IPS-18a (cell line): ENCODE results near the gene PBX2.
A peak's percentile ranks its signal among the peaks of the same experiment; 100 is the strongest.

ENCODE experiments used
- H3K27ac ChIP-seq: one replicate; pipeline ENCODE4 v1.5.1; 2013; ENCODE audit warnings: low read length
- H3K27me3 ChIP-seq: one replicate; pipeline ENCODE4 v1.6.1; 2013; ENCODE audit warnings: mild to moderate bottlenecking, low read length; ENCODE audit not compliant: control insufficient read depth, insufficient read depth
- H3K36me3 ChIP-seq: one replicate; pipeline ENCODE4 v1.6.1; 2013; ENCODE audit warnings: low read depth, low read length; ENCODE audit not compliant: control insufficient read depth
- H3K4me1 ChIP-seq: one replicate; pipeline ENCODE4 v1.6.1; 2013; ENCODE audit warnings: low read depth, low read length; ENCODE audit not compliant: control insufficient read depth
- H3K4me3 ChIP-seq: one replicate; pipeline ENCODE4 v1.5.1; 2013; ENCODE audit warnings: low read length
- H3K9ac ChIP-seq: one replicate; pipeline ENCODE4 v1.6.1; 2013; ENCODE audit warnings: mild to moderate bottlenecking, low read length, moderate library complexity
- H3K9me3 ChIP-seq: one replicate; pipeline ENCODE4 v1.6.1; 2013; ENCODE audit warnings: low read depth, low read length; ENCODE audit not compliant: control insufficient read depth

Gene PBX2

GRCh38 chr6:32183483-32184083 is 6.4 kb downstream of the PBX2 start:
- peaks cover 32% of the 10 kb centered on the region for H3K36me3 ChIP-seq
- H3K9me3 ChIP-seq, result no peaks in the 10 kb centered on the region
- H3K27ac ChIP-seq, result no peak overlapping the region
- H3K27me3 ChIP-seq, result no peaks in the 10 kb centered on the region
- peaks cover 5% of the 10 kb centered on the region for H3K4me1 ChIP-seq
- no peak overlapping the region for H3K9ac ChIP-seq
- H3K4me3 ChIP-seq, result no peak overlapping the region

DNA sequence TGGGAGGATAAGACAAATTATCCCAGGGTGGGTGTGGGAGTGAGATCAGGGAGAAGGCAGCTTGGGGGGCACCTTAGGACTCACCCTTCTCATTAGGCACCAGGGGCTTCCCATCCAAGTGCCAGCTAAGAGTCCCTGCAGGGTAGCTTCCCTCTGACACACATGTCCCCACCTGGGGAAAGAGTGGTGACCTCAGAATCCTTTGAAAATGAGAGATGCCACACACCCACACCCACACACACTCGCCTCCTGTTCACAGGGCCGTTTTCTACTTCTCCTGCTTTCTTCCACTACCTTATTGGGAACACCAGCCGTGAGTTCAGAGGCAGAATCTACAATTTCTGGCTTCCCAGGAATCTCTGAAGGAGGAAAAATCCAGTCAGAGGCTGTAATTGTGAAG is 7.0 kb downstream of the PBX2 start:
- H3K36me3 ChIP-seq, result peaks cover 32% of the 10 kb centered on the region
- H3K4me3 ChIP-seq, result no peak overlapping the region
- H3K27ac ChIP-seq, result no peak overlapping the region
- peaks cover 3% of the 10 kb centered on the region for H3K4me1 ChIP-seq
- H3K27me3 ChIP-seq, result no peaks in the 10 kb centered on the region
- H3K9ac ChIP-seq, result no peak overlapping the region
- no peaks in the 10 kb centered on the region for H3K9me3 ChIP-seq

GRCh38 chr6:32182555-32182981 is 7.4 kb downstream of the PBX2 start:
- Histone ChIP-seq H3K9me3 (no peaks in the 10 kb centered on the region), H3K27me3 (no peaks in the 10 kb centered on the region), H3K36me3 (peaks cover 27% of the 10 kb centered on the region), H3K4me1 (peaks cover 3% of the 10 kb centered on the region), H3K4me3 (no peak overlapping the region), H3K9ac (no peak overlapping the region), H3K27ac (no peak overlapping the region)

- H3K4me1 ChIP-seq, result peaks cover 3% of the 10 kb centered on the region
- peaks cover 22% of the 10 kb centered on the region for H3K36me3 ChIP-seq
- H3K9me3 ChIP-seq, result no peaks in the 10 kb centered on the region
- H3K9ac ChIP-seq, result no peak overlapping the region
- H3K27ac ChIP-seq, result no peak overlapping the region
- H3K27me3 ChIP-seq, result no peaks in the 10 kb centered on the region
- no peak overlapping the region for H3K4me3 ChIP-seq
Observed at GRCh38 chr6:32181915-32182529, 8.0 kb downstream of the PBX2 start.

GRCh38 chr6:32181148-32181702 is 8.8 kb downstream of the PBX2 start:
- H3K4me3 ChIP-seq, result no peak overlapping the region
- H3K36me3 ChIP-seq, result peaks cover 14% of the 10 kb centered on the region
- H3K9me3 ChIP-seq, result no peaks in the 10 kb centered on the region
- no peaks in the 10 kb centered on the region for H3K27me3 ChIP-seq
- peaks cover 11% of the 10 kb centered on the region for H3K4me1 ChIP-seq
- no peak overlapping the region for H3K9ac ChIP-seq
- H3K27ac ChIP-seq, result no peak overlapping the region

- peaks cover 16% of the 10 kb centered on the region for H3K4me1 ChIP-seq
- no peak overlapping the region for H3K27ac ChIP-seq
- no peak overlapping the region for H3K4me3 ChIP-seq
- H3K9me3 ChIP-seq, result no peaks in the 10 kb centered on the region
- H3K27me3 ChIP-seq, result no peaks in the 10 kb centered on the region
- peaks cover 12% of the 10 kb centered on the region for H3K36me3 ChIP-seq
- H3K9ac ChIP-seq, result no peak overlapping the region
Observed at GRCh38 chr6:32179766-32180405, 10.1 kb downstream of the PBX2 start.

GRCh38 chr6:32178547-32179440 is 11.2 kb downstream of the PBX2 start:
- Histone ChIP-seq H3K4me1 (peaks cover 21% of the 10 kb centered on the region), H3K9ac (peak overlapping the region; percentile 87), H3K9me3 (no peaks in the 10 kb centered on the region), H3K36me3 (peaks cover 15% of the 10 kb centered on the region), H3K27me3 (no peaks in the 10 kb centered on the region), H3K4me3 (peak overlapping the region; percentile 81), H3K27ac (peak overlapping the region; percentile 54)

DNA sequence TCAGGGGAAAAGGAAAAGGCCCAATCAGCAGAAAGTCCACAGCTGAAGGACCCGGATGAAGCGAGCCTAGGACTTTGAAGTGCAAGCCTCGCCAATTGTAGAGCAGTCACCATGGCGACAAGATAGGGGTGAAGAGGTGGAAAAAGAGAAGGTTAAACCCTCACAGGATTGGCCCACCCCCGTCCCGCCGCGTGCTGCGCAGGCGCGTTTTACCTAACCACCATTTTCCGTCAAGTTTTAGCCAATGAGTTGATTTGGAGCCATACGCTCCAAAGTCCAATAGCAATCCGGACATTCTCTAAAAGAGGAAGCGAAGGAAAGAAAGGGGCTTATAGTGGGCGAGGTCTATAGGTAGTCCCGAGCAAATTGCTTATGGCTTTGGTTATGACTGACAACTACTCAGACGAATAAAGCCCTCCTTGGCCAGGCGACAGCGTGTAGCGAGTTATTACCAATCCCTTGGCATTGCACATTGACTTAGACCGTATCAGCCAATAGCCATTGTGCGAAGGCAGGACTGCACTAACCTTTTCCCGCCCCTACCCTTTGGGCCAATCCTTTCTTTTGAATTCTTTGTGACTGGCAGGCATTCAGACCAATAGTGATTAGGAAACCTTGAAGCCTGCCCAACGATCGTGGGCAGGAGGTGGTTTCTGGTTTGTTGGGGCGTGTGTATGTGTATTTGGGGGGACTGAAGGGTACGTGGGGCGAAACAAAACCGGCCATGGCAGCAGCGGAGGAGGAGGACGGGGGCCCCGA is 12.0 kb downstream of the PBX2 start, which contains the start of gene RNF5:
Gene RNF5 (plus strand): TSS at position 618 of the 759 bp plus-strand sequence. CDS start 107 bp downstream, at position 725.
- peak within 1 kb of the TSS; percentile 87 for H3K9ac ChIP-seq
- H3K36me3 ChIP-seq, result peaks cover 15% of the 10 kb centered on the region
- peak within 1 kb of the TSS; percentile 97 for H3K27ac ChIP-seq
- H3K4me1 ChIP-seq, result peaks cover 21% of the 10 kb centered on the region
- no peaks in the 10 kb centered on the region for H3K27me3 ChIP-seq
- no peaks in the 10 kb centered on the region for H3K9me3 ChIP-seq
- peak within 1 kb of the TSS; percentile 81 for H3K4me3 ChIP-seq

GRCh38 chr6:32177183-32177787 is 12.7 kb downstream of the PBX2 start:
- Histone ChIP-seq H3K9ac (peak overlapping the region; percentile 87), H3K27ac (peak overlapping the region; percentile 97), H3K27me3 (no peaks in the 10 kb centered on the region), H3K36me3 (peaks cover 15% of the 10 kb centered on the region), H3K4me3 (peak overlapping the region; percentile 81), H3K4me1 (peaks cover 21% of the 10 kb centered on the region), H3K9me3 (no peaks in the 10 kb centered on the region)

DNA sequence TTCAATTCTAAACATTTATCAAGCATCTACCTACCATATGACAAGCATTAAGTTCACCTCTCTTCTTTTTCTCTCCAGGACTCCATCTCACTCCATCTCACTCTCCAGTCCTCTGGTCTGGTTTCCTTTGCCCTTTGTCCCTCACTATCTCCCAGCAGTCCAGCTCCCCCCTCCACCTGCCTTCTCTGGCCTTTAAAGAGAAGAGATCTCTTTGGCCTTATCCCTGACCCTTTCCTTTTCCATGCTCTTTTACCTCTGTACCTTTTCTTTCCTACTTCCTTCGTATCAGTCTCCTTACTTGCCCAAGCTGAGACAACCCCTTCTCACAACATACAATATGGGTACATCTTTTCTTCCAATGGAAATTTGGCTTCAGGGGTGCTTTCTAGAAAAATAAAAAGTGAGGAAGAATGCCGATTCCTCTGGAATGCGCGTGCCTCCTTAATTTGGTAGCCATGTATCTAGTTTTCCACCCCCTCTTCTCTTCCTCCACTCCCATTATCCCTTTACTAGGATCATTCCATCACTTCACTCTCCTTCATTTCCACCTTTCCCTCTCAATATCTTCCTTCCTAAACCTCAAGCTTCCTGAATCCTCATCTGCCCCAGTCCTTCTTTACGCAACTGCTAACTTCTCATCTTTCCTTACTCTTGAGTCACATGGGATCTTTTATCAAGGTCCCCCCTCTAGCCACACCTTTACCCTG is 13.4 kb downstream of the PBX2 start:
- Histone ChIP-seq H3K27me3 (no peaks in the 10 kb centered on the region), H3K27ac (peak overlapping the region; percentile 97), H3K4me3 (peak overlapping the region; percentile 81), H3K9me3 (no peaks in the 10 kb centered on the region), H3K4me1 (peaks cover 21% of the 10 kb centered on the region), H3K36me3 (peaks cover 15% of the 10 kb centered on the region), H3K9ac (peak overlapping the region; percentile 87)
